Ovary (tissue), 3 donors: Measurements from ENCODE around the gene CBLC.

Experiments
- EP300 ChIP-seq: sonication (generic); formaldehyde crosslinking; IDR thresholded peaks from one replicate; pipeline ENCODE4 v1.6.1; 2017; ENCODE audit warnings: antibody characterized with exemption
- POLR2A ChIP-seq: fragments of 450-650 bp; IDR thresholded peaks from one replicate; pipeline ENCODE4 v1.6.1; 2017; ENCODE audit warnings: antibody characterized with exemption, mild to moderate bottlenecking, moderate library complexity
- TF ChIP-seq, protein P1 (sequence below), 3 donors: fragments of 450-650 bp in 2 of 3; fragments of 200-600 bp in 1 of 3; IDR thresholded peaks; one replicate each; pipeline versions ENCODE4 v1.5.1 to v1.8.0; 2016 to 2022; ENCODE audit warnings: antibody characterized with exemption in 3 of 3, mild to moderate bottlenecking in 1 of 3
- donor health status: DM: no; HTN: no; CAD: no.

DNA sequence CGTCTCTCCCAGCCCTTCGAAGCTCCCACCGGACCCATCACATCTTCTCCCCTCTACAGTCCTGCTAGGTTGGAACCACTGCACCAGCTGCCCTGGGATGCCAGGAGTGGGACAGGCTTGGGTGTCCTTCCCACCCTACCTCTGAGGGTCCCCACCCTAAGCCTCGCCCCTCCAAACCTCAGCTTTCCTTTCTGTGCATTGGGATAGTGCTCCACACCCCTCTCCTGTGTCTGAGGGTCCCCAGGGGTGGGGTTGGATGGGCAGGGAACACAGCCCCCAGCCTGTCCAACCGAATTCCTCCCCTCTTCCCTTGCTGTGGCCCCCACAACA is 31.1 kb upstream of the CBLC start:
- TF ChIP-seq POLR2A: no peak
- TF ChIP-seq, protein P1, sequence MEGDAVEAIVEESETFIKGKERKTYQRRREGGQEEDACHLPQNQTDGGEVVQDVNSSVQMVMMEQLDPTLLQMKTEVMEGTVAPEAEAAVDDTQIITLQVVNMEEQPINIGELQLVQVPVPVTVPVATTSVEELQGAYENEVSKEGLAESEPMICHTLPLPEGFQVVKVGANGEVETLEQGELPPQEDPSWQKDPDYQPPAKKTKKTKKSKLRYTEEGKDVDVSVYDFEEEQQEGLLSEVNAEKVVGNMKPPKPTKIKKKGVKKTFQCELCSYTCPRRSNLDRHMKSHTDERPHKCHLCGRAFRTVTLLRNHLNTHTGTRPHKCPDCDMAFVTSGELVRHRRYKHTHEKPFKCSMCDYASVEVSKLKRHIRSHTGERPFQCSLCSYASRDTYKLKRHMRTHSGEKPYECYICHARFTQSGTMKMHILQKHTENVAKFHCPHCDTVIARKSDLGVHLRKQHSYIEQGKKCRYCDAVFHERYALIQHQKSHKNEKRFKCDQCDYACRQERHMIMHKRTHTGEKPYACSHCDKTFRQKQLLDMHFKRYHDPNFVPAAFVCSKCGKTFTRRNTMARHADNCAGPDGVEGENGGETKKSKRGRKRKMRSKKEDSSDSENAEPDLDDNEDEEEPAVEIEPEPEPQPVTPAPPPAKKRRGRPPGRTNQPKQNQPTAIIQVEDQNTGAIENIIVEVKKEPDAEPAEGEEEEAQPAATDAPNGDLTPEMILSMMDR (IDR thresholded peaks at IDR 0.05): no peak
- no peak for TF ChIP-seq EP300
